GM10847 (cell line): ENCODE results near the gene NTSR1.

Experiments used
- POLR2A ChIP-seq: IDR thresholded peaks from 2 replicates; pipeline ENCODE4 v1.6.1; 2011; ENCODE audit not compliant: insufficient read length; ENCODE audit errors: extremely low read depth

NTSR1 gene

DNA sequence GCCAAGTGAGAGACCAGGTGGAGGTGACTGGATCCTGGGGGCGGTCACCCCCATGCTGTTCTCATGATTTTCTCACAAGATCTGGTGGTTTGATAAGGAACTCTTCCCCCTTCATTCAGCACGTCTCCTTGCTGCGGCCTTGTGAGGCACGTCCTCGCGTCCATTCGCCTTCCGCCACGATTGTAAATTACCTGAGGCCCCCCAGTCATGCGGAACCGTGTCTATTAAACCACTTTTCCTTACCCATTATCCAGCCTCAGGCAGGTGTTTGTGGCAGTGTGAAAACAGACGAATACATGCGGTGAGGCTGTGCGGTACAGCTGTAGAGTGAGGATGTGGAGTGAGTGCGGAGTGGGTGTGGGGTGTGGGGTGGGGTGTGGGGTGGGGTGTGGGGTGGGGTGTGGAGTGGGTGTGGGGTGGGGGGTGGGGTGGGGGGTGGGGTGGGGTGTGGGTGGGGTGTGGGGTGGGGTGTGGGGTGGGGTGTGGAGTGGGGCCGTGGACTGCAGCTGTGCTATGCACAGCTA is 12.1 kb upstream of the NTSR1 start:
- TF ChIP-seq POLR2A: no peak

DNA sequence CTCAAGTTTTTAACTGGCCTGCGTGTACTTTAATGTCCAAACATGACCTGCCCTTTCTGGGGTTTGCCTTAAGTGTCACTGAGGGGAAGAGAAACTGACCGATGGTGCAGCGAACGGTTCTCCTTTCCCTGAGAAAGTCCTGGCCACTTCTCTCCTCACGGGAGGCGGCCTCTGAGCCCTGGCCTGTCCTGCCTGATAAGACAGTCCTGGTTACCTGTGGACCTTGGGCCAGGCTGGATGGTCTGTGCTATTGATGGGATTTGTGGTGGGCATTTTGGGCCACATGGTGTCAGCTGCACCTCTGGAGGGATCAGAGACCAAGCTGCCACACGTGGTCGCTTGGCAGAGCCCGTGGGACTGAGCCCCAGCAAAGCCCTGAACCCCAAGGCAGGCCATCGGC is 11.6 kb upstream of the NTSR1 start:
- no peak for TF ChIP-seq POLR2A

DNA sequence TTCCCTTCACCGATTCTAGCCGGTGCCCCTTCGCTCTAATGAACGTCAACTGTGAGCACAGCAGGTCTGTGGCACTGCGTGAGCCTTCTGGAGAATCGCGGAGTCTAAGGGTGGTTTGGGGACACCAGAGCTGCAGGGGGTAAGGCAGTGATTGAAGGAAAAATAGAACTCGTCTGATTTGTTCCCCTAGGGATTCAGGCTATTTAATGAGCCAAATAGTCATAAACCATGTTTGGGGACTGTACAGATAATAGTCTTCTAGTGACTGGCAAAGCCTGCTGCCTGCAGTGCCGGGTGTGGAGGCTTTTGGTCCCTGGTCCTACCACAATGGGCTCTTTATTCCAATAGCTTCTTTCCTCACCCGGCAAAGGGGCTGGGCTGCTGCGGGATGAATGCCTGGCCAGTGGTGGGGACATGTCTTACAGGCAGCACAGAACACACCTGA is 11.1 kb upstream of the NTSR1 start:
- TF ChIP-seq POLR2A: no peak

DNA sequence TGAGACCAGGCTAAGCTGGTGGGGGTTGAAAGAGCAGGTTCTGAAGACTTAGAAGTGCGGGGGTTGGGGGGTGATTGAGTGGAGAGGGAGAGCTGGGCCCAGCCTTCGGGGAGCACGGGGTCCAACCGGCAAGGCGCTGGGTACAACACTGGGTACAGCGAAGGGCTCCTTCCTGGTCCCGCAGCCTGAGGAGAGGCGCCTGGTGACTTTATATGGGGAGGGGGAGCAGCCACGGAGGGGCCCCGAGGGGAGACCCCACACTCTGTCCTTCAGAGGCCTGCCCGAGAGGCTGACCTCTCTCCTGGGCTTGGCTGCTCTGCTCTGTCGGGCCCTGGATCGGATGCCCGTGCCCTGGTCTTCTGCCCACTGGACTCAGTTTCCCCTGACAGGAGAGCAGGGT is 10.4 kb upstream of the NTSR1 start:
- TF ChIP-seq POLR2A: no peak

DNA sequence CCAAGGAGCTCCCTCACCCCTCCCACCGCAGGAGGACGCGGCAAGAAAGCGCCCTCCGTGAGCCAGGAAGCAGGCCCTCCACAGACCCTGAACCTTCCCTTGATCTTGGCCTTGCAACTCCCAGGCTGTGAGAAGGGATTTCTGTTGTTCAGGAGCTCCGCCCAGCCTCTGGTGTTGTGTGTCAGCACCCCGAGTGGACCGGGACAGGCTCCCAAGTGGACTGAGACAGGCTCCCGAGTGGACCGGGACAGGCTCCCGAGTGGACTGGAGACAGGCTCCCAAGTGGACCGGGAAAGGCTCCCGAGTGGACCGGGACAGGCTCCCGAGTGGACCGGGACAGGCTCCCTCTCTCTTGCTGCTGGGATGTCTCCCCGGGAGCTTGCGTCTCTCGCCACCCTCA is 9.3 kb upstream of the NTSR1 start:
- no peak for TF ChIP-seq POLR2A

DNA sequence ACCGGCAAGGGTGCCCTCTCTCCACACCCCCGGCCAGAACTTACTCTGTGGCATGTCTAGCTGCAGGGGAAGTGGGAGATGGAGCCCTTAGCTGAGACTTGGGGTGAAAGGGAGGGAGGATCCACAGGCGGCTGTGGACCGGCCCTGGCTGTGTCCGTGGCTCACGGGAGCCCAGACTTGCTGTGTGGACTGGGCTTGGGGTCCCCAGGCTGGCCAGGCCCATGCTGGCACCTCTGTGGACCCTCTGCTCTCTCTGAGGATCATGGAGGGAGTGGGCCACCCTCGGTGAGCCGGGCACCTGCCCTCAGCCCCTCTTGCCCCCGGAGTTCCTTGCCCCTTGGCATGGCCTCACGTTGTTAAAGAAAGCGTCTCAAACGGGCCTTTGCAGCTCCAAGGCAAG is 8.9 kb upstream of the NTSR1 start:
- no peak for TF ChIP-seq POLR2A

DNA sequence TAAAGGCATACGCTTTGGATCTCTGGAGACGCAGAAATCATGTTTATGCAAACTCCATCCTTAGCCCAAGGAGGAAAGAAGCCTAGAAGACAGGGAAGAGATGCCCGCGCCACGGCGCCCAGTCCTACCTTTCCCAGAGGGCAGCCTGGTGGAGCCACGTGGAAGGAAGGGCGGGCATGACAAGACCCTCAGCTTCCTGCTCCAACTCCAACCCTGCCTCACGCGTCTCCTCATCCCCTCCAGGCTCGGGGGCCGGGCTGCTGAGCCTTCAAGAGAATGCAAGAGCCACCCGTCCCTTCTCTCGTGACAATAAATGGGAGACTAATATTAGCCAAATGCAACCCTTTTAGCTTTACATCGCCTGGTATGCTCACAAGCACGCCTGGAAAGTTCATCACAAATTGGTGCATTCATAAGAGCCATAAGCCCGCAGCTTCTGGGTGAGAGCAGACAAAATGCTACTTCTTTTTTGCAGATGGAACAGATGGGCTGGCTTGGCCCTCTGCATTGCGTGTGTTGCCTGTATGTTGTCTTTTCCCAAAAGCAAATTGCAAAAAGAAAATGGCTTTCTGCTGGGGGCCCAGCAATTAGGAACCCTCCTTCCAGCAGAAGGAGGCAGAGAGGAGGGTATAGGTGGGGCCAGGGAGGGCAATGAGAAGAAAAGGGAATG is 8.2 kb upstream of the NTSR1 start:
- no peak for TF ChIP-seq POLR2A

DNA sequence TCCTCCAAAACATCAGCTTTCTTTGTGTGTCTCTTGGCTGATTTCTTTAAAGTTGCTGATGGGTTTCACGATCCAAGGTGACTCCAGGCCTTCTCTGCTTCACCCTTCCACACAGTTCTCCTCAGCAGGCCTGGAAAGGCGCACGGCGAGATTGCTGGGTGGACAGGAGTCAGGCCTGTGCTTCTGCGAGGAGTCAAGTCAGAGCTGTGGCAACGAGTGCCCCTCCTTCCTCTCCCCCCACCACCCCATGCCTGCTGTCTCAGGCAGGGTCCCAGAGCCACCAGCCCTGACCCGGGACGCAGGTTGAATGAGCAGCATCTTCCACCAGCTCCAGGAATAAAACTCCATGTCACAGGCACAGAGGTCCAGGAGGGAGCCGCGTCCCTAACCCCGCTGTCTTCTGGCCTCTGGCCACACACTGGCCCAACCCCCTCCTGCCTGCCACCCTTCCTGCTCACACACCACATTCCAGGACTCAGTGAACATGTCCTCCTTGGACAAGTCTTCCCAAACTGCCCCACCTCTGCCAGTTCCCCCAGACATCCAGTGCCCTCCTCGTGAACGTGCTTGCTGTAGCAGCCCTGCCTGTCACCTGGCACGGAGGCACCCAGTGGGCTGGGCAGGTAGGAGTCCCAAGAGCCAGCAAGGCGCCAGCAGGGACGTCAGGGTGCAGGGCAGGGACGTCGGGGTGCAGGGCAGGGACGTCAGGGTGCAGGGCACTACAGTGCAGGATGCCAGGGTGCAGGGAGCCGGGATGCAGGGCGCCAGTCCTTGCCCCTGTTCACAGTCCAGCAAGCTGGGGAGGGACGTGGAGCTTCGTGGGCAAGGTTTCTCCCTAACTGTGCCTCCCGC is 7.2 kb upstream of the NTSR1 start:
- no peak for TF ChIP-seq POLR2A

DNA sequence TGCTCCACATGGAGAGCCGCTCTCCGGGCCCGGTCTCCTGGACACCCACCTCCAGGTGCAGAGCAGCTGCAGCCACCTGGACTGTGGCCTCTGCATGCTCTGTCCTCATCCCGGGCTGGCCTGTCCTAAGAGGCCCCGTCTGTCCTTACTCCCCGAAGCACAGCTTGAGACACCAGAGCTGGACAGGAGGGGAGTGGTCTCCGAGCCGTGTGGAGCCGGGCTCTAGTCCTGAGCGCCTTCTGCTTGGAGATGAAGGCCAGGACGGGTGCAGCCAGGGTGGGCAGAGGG is 6.7 kb upstream of the NTSR1 start:
- no peak for TF ChIP-seq POLR2A

DNA sequence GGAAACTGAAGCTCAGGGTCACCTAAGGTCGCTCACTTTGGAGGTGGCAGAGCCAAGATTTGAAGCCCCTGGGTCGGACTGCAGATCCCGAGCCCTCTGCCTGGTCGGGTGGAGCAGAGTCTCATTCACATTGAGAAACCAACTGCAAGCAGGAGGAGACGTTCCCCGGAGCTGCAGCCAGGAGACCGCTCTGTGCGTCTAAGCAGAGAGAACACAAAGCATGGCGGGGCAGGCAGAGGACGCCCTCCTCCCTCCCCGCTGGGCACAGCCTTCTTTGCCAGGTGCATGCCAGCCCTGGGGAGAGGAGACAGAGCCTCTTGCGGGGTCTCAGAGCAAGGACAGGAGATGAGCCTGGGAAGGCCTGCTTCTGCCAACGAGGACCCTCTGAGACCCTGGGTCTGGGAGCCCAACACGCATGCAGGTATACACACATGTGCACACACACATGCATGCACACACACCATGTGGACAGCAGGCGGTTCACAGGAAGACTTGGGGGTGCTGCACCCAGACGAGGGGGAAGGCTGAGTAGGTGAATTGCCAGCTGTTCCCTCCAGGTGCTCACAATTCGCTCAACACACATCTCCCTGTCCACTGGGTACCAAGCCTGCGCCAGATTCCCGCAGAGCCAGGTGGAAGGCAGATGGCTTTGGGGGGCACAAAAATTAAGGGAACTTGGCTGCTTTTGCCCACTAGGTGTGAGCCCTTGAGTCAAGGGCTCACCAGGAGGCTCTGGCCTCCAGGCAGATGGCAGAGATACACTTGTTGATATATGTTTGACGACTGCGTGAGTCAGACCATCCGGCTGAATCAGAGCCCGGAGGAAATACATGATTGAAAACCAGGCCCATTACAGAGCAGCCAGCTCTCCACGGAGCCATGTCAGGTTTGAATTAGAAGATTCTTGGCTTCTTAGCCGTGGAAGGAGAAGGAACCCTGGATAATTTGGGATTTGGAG is 5.5 kb upstream of the NTSR1 start:
- TF ChIP-seq POLR2A: no peak

DNA sequence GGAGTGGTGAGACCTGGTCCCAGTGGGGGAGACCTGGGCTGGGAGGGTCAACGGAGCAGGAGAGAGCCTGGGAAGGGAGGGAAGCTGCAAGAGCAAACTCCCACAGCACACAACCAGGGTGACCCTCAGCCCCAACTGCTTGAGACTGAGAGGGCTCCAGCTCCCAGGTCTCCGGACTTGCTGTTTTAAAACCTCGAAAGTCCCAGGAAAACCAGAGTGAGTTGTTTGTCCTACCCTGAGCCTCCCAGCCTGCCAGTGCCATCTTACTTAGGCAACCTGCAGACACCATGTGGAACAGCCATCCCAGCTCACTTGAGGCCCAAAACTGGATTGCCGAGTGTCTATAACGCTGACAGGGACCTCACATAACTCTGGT is 4.8 kb upstream of the NTSR1 start:
- no peak for TF ChIP-seq POLR2A

DNA sequence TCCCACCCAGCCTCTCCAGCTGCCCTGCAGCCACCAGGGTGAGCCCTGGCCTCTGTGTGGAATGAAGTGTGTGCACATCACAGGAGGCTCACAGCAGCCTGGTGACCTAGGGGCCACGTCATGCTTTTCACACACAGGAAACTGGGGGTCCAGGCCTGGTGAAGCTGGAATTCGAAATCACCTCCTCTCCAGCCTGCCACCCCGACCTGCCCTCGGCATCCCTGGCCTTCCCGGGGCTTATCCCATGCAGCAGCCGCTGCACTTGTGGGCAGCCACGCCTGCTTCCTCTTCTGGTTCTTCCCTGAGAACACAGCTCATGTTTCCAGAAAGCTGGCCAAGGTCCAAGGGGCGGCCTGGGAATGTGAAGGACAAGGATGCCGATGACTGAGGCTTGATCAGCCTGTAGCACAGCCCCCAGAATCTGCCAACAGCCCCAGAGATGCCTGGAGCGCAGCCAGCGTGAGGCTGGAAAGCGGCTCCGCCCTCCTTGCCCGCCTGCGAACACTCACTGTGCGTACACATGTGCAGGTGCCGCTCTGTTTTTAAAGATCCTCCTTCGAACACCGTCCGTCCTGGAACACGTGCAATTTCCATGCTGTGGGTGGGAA is 4.2 kb upstream of the NTSR1 start:
- TF ChIP-seq POLR2A: no peak

DNA sequence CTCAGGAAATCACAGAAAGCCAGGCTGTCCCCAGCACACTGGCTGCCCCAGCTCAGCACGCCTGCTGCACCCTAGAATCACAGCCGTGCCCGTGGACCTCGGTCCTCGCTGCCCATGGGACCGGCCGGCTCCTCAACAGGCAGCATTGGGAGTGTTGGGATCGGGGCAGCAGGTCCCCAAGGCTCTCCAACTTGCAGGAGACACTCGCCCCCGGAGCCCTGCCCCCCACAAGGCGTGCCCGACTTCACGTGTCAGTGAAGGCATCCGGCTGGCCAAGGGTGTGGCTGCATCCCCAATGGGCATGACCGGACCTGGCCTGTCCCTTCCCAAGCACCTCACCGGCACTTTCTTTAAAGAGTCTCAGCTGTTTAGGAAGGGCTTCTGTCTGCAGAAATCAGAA is 3.0 kb upstream of the NTSR1 start:
- no peak for TF ChIP-seq POLR2A

DNA sequence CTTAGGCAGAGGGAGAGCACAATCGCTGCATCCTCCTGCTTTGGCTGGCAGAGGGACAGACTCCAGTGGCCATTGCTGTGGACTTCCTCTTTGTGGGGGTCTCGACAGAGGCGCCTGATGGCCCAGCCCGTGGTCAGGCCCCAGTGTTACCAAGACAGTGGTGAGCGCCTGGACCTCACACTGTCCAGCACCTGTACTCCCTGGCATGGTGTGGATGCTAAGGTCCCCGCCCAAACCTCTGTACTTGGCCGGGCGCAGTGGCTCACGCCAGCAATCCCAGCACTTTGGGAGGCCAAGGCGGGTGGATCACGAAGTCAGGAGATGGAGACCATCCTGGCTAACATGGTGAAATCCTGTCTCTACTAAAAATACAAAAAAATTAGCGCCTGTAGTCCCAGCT is 2.3 kb upstream of the NTSR1 start:
- TF ChIP-seq POLR2A: no peak

DNA sequence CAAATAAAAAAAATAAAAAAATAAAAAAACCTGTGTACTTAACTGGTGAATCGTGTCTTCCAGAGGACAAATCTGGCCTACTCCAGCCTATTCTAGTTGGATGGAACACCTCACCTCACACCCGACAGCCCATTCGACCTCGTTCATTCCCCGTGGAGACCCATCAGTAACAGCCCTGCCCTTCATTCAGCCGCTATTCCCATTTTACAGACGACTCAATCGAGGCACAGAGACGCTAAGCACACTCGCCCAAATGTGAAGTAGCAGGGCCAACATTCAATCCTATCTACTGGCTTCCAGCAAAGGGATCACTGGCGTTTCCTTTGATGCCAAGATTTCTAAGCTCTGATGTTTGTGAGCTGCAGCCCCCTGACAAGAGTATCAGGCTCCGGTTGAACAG is 1.8 kb upstream of the NTSR1 start:
- TF ChIP-seq POLR2A: no peak
